Measurements from ENCODE around the gene ZBTB1. TPM values are rescaled to one million over a fixed set of nuclear protein-coding genes. Genes with fewer than 3 reads are reported as not detected.

ZBTB1 gene
- total and polyA plus RNA-seq, 2 donors (not counting 3 experiments of a cell fraction or from before 2014, with no cell fraction given): 9.7 to 32.2 TPM

DNA sequence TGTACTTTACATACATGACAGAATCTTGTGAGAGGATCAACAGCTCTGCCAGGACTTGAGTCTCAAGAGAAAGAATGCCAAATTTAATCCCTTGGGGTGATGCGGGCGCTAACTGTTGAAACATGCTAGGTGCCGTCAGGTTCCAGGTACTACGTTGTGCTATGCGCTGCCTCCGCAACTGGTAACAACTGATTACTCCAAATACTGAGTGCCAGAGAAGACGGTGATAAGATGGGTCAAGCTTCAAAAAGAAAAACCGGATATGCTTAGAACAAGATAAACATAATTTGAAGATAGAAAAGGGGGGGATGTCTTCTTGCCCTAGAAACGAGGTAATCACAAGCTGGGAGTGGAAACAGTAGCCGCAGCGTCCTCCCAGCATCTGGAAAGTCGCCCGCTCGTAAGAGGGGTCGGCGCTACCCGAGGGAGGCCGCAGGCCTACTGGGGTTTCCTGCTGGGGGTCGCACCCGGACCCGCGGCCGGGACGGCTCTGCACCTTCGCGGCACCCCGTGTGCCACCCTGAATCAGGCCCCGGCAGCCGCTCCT is 1.6 kb upstream of the ZBTB1 start:
- DNase-seq (ENCODE audit: low read depth, low spot score) (peak; percentile 52), FAIRE-seq (peak; percentile 33)
- peak overlapping the region; percentile 23 to 79 (median 71) for H3K4me3 ChIP-seq (replicated peaks in 1 of 3; ENCODE audit: insufficient read depth in 1 of 3, low read depth in 1 of 3, low read length in 3 of 3)
- no peak for TF ChIP-seq MYC (IDR thresholded peaks at IDR 0.05; ENCODE audit: low read depth, low read length)
- TF ChIP-seq, protein P1, sequence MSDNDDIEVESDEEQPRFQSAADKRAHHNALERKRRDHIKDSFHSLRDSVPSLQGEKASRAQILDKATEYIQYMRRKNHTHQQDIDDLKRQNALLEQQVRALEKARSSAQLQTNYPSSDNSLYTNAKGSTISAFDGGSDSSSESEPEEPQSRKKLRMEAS (IDR thresholded peaks at IDR 0.05; ENCODE audit: insufficient read depth, insufficient read length): no peak
- TF ChIP-seq, protein P2, sequence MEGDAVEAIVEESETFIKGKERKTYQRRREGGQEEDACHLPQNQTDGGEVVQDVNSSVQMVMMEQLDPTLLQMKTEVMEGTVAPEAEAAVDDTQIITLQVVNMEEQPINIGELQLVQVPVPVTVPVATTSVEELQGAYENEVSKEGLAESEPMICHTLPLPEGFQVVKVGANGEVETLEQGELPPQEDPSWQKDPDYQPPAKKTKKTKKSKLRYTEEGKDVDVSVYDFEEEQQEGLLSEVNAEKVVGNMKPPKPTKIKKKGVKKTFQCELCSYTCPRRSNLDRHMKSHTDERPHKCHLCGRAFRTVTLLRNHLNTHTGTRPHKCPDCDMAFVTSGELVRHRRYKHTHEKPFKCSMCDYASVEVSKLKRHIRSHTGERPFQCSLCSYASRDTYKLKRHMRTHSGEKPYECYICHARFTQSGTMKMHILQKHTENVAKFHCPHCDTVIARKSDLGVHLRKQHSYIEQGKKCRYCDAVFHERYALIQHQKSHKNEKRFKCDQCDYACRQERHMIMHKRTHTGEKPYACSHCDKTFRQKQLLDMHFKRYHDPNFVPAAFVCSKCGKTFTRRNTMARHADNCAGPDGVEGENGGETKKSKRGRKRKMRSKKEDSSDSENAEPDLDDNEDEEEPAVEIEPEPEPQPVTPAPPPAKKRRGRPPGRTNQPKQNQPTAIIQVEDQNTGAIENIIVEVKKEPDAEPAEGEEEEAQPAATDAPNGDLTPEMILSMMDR (IDR thresholded peaks at IDR 0.05; ENCODE audit: extremely low read depth in 1 of 2, insufficient read depth in 1 of 2, low read depth in 1 of 2, low read length in 2 of 2): no peak
- TF ChIP-seq JUN (IDR thresholded peaks at IDR 0.05; ENCODE audit: borderline replicate concordance, insufficient read depth, insufficient read length, low read depth): no peak
- no peak for TF ChIP-seq POLR2A (IDR thresholded peaks at IDR 0.05; ENCODE audit: low read depth, low read length)
- no peak for TF ChIP-seq EZH2 (IDR thresholded peaks at IDR 0.05; ENCODE audit: borderline replicate concordance, low read depth, low read length, severe bottlenecking)
- TF ChIP-seq POLR2AphosphoS5 (IDR thresholded peaks at IDR 0.05; ENCODE audit: insufficient read depth, low read depth, low read length): no peak
- no peak for TF ChIP-seq GATA2 (IDR thresholded peaks at IDR 0.05; ENCODE audit: insufficient read depth, insufficient read length, low read depth, low read length)
- no peak for TF ChIP-seq FOS (IDR thresholded peaks at IDR 0.05; ENCODE audit: borderline replicate concordance, insufficient read depth, low read length)
- CTCF ChIA-PET: no interaction called here
- H3K27me3 ChIP-seq (ENCODE audit: control insufficient read depth in 2 of 2, insufficient read depth in 2 of 2, low read length in 2 of 2): no peaks in the 10 kb centered on the region
- H3K36me3 ChIP-seq (ENCODE audit: control insufficient read depth in 2 of 2, extremely low read depth in 1 of 2, insufficient read depth in 2 of 2, low read length in 2 of 2): no peaks in the 10 kb centered on the region
- intact Hi-C loops (cut with micrococcal nuclease): loop anchor here (1.0 to 10.0 kb wide), 3 partner anchors 37 to 858 kb away; partner anchors contain the start of genes HSPA2, MTHFD1 and WDR89
- H3K9me3 ChIP-seq (replicated peaks; ENCODE audit: control insufficient read depth, insufficient read depth, low read length): no peaks in the 10 kb centered on the region
- POLR2A ChIA-PET: interaction anchor here (1.0 kb wide), 1 partner anchor 115 kb away, joined by 3 read pairs; no protein-coding TSS in a partner anchor
- dilution Hi-C loops (cut with MboI; ENCODE audit: extremely low pct_ligation_motif_present, low sequenced_read_pairs): no loop called here
- peaks cover 5% of the 10 kb centered on the region for H4K20me1 ChIP-seq (replicated peaks; ENCODE audit: control insufficient read depth, extremely low read depth, insufficient read depth, low read length)
- peak overlapping the region; percentile 91 for H3K9ac ChIP-seq (replicated peaks; ENCODE audit: extremely low read depth, insufficient read depth, low read length)
- BruUV-seq (replicated peaks): TSS peak; percentile 20
- H2AFZ ChIP-seq (ENCODE audit: low read depth, low read length): peak overlapping the region; percentile 81
- peaks cover 38% of the 10 kb centered on the region for H3K4me1 ChIP-seq (ENCODE audit: control insufficient read depth, extremely low read depth, insufficient read depth, low read length)
- H3K27ac ChIP-seq (ENCODE audit: insufficient read depth, low read depth, low read length): peak overlapping the region; percentile 95
- peak overlapping the region; percentile 92 for H3K4me2 ChIP-seq (ENCODE audit: insufficient read depth, low read length)
- H3K79me2 ChIP-seq (ENCODE audit: control insufficient read depth, insufficient read depth, low read length): peaks cover 38% of the 10 kb centered on the region
- no peaks in the 10 kb centered on the region for H3K9me1 ChIP-seq (replicated peaks; ENCODE audit: control insufficient read depth, extremely low read depth, insufficient read depth, low read length)
